Stimulated activated naive CD4-positive, alpha-beta T cell (primary cell): ENCODE data around the gene TSSK3.
A peak's percentile ranks its signal among the peaks of the same experiment; 100 is the strongest.
"Not testable (repeated sequence)": the region's sequence is repeated elsewhere in the genome, so short reads cannot be mapped to it uniquely, and the experiment has no call there.

Experiments
- DNase-seq, 6 experiments: peaks; one replicate each; lab custom pipeline; 2025; lab: John Stamatoyannopoulos, UW

The TSSK3 gene

GRCh38 chr1:32363713-32364112, 1.4 kb downstream of the TSSK3 start:
- DNase-seq, result no peak

- DNase-seq, result no peak
Measured at GRCh38 chr1:32364836-32365235, 2.5 kb downstream of the TSSK3 start.

GRCh38 chr1:32365445-32365844, 3.1 kb downstream of the TSSK3 start:
- no peak for DNase-seq

GRCh38 chr1:32367912-32368635, 5.7 kb downstream of the TSSK3 start:
- DNase-seq, result no peak

GRCh38 chr1:32372149-32372756, 9.9 kb downstream of the TSSK3 start:
- peak; percentile 13 to 72 (median 58) for DNase-seq

- no peak for DNase-seq
Measured at GRCh38 chr1:32373996-32374592, 11.8 kb downstream of the TSSK3 start.

GRCh38 chr1:32376199-32376598, 13.9 kb downstream of the TSSK3 start:
- DNase-seq, result no peak

GRCh38 chr1:32377541-32378220, 15.3 kb downstream of the TSSK3 start:
- no peak for DNase-seq

- DNase-seq, result no peak
Measured at GRCh38 chr1:32380057-32380456, 17.7 kb downstream of the TSSK3 start.

- DNase-seq, result peak in 2 of 6 experiments; percentile 24 to 39
Measured at GRCh38 chr1:32386676-32387392, 24.5 kb downstream of the TSSK3 start.

- no peak for DNase-seq
Measured at GRCh38 chr1:32388641-32389040, 26.3 kb downstream of the TSSK3 start.

GRCh38 chr1:32390904-32391870, 28.8 kb downstream of the TSSK3 start:
- no peak for DNase-seq

GRCh38 chr1:32392325-32392724, 30.0 kb downstream of the TSSK3 start:
- no peak for DNase-seq

GRCh38 chr1:32393136-32393535, 30.8 kb downstream of the TSSK3 start:
- no peak for DNase-seq

- DNase-seq, result peak in 1 of 6 experiments; percentile 57
Measured at GRCh38 chr1:32393832-32394140, 31.4 kb downstream of the TSSK3 start.

- peak; percentile 94 to 99 (median 97) for DNase-seq
Measured at GRCh38 chr1:32394141-32394889, 32.0 kb downstream of the TSSK3 start, which contains the start of gene BSDC1. Gene BSDC1, minus strand, starts transcription at chr1:32394441. Its CDS starts 27 bp downstream, at chr1:32394414.

GRCh38 chr1:32394890-32395432, 32.6 kb downstream of the TSSK3 start:
- DNase-seq, result peak in 1 of 6 experiments; percentile 22

GRCh38 chr1:32396524-32396923, 34.2 kb downstream of the TSSK3 start:
- DNase-seq, result not testable (repeated sequence)

GRCh38 chr1:32398401-32398800, 36.1 kb downstream of the TSSK3 start:
- DNase-seq, result no peak

GRCh38 chr1:32399843-32400242, 37.5 kb downstream of the TSSK3 start:
- no peak for DNase-seq
